SK-N-SH (cell line): Measurements from ENCODE around the gene CDIP1. TPM values are rescaled to one million over a fixed set of nuclear protein-coding genes. Genes with fewer than 3 reads are reported as not detected.

Experiments
- CTCF ChIA-PET: fragments of 300-600, 350-600 bp; formaldehyde crosslinking; extraction: SDS; loops from one replicate; lab custom pipeline; 2021; lab: Yijun Ruan, JAX
- POLR2A ChIA-PET: fragments of 350-600 bp; sonication (Branson Sonifier 250); formaldehyde crosslinking; extraction: SDS; loops from one replicate; lab custom pipeline; 2020; ENCODE audit warnings: antibody characterized with exemption, inconsistent platforms; lab: Yijun Ruan, JAX
- DNase-seq: peaks from one replicate; pipeline ENCODE4 v3.0.0; 2012
- H2AFZ ChIP-seq: fragments of 200-600 bp; sonication (generic); 2 replicates; pipeline ENCODE4 v1.8.1; 2016; ENCODE audit warnings: antibody characterized with exemption, mild to moderate bottlenecking, low read depth
- H3F3A ChIP-seq: fragments of 200-600 bp; sonication (generic); replicated peaks from 2 replicates; pipeline ENCODE3; 2016; ENCODE audit warnings: antibody characterized with exemption, mild to moderate bottlenecking; ENCODE audit not compliant: insufficient read depth
- H3K27ac ChIP-seq, 2 experiments: fragments of 200-500 bp in 1 of 2; fragments of 200-600 bp in 1 of 2; sonication (Bioruptor generic) in 1 of 2; sonication (generic), shearing (Covaris generic) in 1 of 2; 2 replicates each; pipeline versions ENCODE4 v1.5.1 to v1.6.1; 2014 to 2016; ENCODE audit warnings: low read depth in 2 of 2, inconsistent platforms in 1 of 2, low read length in 1 of 2, mild to moderate bottlenecking in 1 of 2, mixed read lengths in 1 of 2
- H3K27me3 ChIP-seq: fragments of 200-600 bp; sonication (generic), shearing (Covaris generic); 2 replicates; pipeline ENCODE4 v1.6.1; 2016; ENCODE audit warnings: mixed run types; ENCODE audit not compliant: insufficient read depth
- H3K36me3 ChIP-seq, 2 experiments: fragments of 200-500 bp in 1 of 2; fragments of 200-600 bp in 1 of 2; sonication (Bioruptor generic) in 1 of 2; sonication (generic) in 1 of 2; replicated peaks in 1 of 2; 2 replicates each; pipeline versions ENCODE3 to v1.5.1; 2014 to 2016; ENCODE audit warnings: low read length in 1 of 2, mild to moderate bottlenecking in 1 of 2; ENCODE audit not compliant: insufficient read depth in 2 of 2, control insufficient read depth in 1 of 2
- H3K4me1 ChIP-seq, 2 experiments: fragments of 200-500 bp in 1 of 2; fragments of 200-600 bp in 1 of 2; sonication (Bioruptor generic) in 1 of 2; sonication (generic), shearing (Covaris generic) in 1 of 2; 2 replicates each; pipeline versions ENCODE4 v1.5.1 to v1.6.1; 2014 to 2016; ENCODE audit warnings: low read depth in 1 of 2, low read length in 1 of 2, mixed run types in 1 of 2; ENCODE audit not compliant: insufficient read depth in 2 of 2, control insufficient read depth in 1 of 2
- H3K4me2 ChIP-seq: fragments of 200-600 bp; sonication (generic), shearing (Covaris generic); 2 replicates; pipeline ENCODE4 v1.6.1; 2017; ENCODE audit warnings: mixed run types
- H3K4me3 ChIP-seq, 2 experiments: fragments of 200-500 bp in 1 of 2; fragments of 200-600 bp in 1 of 2; sonication (Bioruptor generic) in 1 of 2; sonication (generic), shearing (Covaris generic) in 1 of 2; 2 replicates each; pipeline versions ENCODE4 v1.5.1 to v1.8.1; 2014 to 2016; ENCODE audit warnings: low read depth in 2 of 2, inconsistent platforms in 1 of 2, low read length in 1 of 2, mild to moderate bottlenecking in 1 of 2, mixed read lengths in 1 of 2, moderate library complexity in 1 of 2
- H3K79me2 ChIP-seq: fragments of 200-600 bp; sonication (generic); 2 replicates; pipeline ENCODE4 v1.8.1; 2017; ENCODE audit warnings: mild to moderate bottlenecking; ENCODE audit not compliant: insufficient read depth
- H3K9ac ChIP-seq: fragments of 200-600 bp; sonication (generic); 2 replicates; pipeline ENCODE4 v1.6.1; 2017; ENCODE audit warnings: mixed run types
- H3K9me2 ChIP-seq: fragments of 200-600 bp; sonication (generic); 2 replicates; pipeline ENCODE4 v1.6.1; 2017; ENCODE audit warnings: mixed run types
- H3K9me3 ChIP-seq: fragments of 200-600 bp; sonication (generic); 2 replicates; pipeline ENCODE4 v1.6.1; 2017; ENCODE audit warnings: mixed run types, mild to moderate bottlenecking, moderate library complexity
- H4K20me1 ChIP-seq: fragments of 200-600 bp; sonication (generic); 2 replicates; pipeline ENCODE4 v1.6.1; 2017; ENCODE audit warnings: mild to moderate bottlenecking, mixed run types; ENCODE audit not compliant: insufficient read depth
- CHD2 ChIP-seq: fragments of 150-350 bp; IDR thresholded peaks from 2 replicates; pipeline ENCODE4 v1.6.1; 2018; ENCODE audit warnings: low read length; ENCODE audit not compliant: partially characterized antibody
- ELF1 ChIP-seq: IDR thresholded peaks from 2 replicates; pipeline ENCODE4 v1.4.0; 2012
- EP300 ChIP-seq, 2 experiments: IDR thresholded peaks; 2 replicates each; pipeline versions ENCODE4 v1.4.0 to v1.6.1; 2012; ENCODE audit warnings: borderline replicate concordance in 1 of 2, low read depth in 1 of 2, low read length in 1 of 2
- FOXJ3 ChIP-seq: sonication (generic); formaldehyde crosslinking; IDR thresholded peaks from 2 replicates; pipeline ENCODE4 v1.5.1; 2020; ENCODE audit warnings: mild to moderate bottlenecking, missing genetic modification reagents
- FOXM1 ChIP-seq: IDR thresholded peaks from 2 replicates; pipeline ENCODE4 v1.4.0; 2012; ENCODE audit warnings: low read depth, mild to moderate bottlenecking
- GATA2 ChIP-seq: sonication (generic); formaldehyde crosslinking; IDR thresholded peaks from 2 replicates; pipeline ENCODE4 v1.5.0; 2020; ENCODE audit warnings: mild to moderate bottlenecking, missing genetic modification reagents
- JUND ChIP-seq: IDR thresholded peaks from 2 replicates; pipeline ENCODE4 v1.4.0; 2012
- MEF2A ChIP-seq: IDR thresholded peaks from 2 replicates; pipeline ENCODE4 v1.4.0; 2012; ENCODE audit warnings: low read depth, borderline replicate concordance
- NFIC ChIP-seq: IDR thresholded peaks from 2 replicates; pipeline ENCODE4 v1.4.0; 2012; ENCODE audit warnings: borderline replicate concordance
- RAD21 ChIP-seq: IDR thresholded peaks from 2 replicates; pipeline ENCODE4 v1.6.1; 2012; ENCODE audit warnings: mild to moderate bottlenecking, low read length
- REST ChIP-seq: IDR thresholded peaks from 2 replicates; pipeline ENCODE4 v1.6.1; 2012; ENCODE audit warnings: mild to moderate bottlenecking, low read depth, low read length, moderate library complexity
- SMC3 ChIP-seq: IDR thresholded peaks from 2 replicates; pipeline ENCODE4 v1.6.1; 2012; ENCODE audit warnings: low read depth, low read length, improper control_type of control experiment
- TCF12 ChIP-seq: IDR thresholded peaks from 2 replicates; pipeline ENCODE4 v1.4.0; 2012
- YY1 ChIP-seq: IDR thresholded peaks from 2 replicates; pipeline ENCODE4 v1.4.0; 2012; ENCODE audit warnings: low read depth, mild to moderate bottlenecking
- ZBTB33 ChIP-seq: IDR thresholded peaks from 2 replicates; pipeline ENCODE4 v1.4.0; 2012; ENCODE audit warnings: low read depth, borderline replicate concordance
- WGBS: methylation state at CpG from one replicate; pipeline ENCODE4 v1.1.6; 2017; ENCODE audit warnings: low lambda C conversion rate; 5-methylcytosine and 5-hydroxymethylcytosine counted together
- polyA plus RNA-seq, 3 experiments: library from polyadenylated mRNA; depleted of rRNA; stranded (reverse); fragments of >200 nt; gene quantifications; 2 replicates each; pipeline ENCODE4 v1.2.3, GENCODE V29; 2012
- TF ChIP-seq, protein P1 (sequence below): IDR thresholded peaks from 2 replicates; pipeline ENCODE4; 2012

Gene CDIP1
- polyA plus RNA-seq, 1 of the 3 experiments (the other 2 are of a cell fraction): 30.2 TPM

- TF ChIP-seq CHD2: no peak
- no peak for TF ChIP-seq FOXM1
- no peak for TF ChIP-seq ZBTB33
- no peak for TF ChIP-seq RAD21
- no peak for TF ChIP-seq FOXJ3
- TF ChIP-seq NFIC: no peak
- no peak for TF ChIP-seq ELF1
- TF ChIP-seq JUND: no peak
- TF ChIP-seq REST: no peak
- no peak for TF ChIP-seq SMC3
- TF ChIP-seq, protein P1, sequence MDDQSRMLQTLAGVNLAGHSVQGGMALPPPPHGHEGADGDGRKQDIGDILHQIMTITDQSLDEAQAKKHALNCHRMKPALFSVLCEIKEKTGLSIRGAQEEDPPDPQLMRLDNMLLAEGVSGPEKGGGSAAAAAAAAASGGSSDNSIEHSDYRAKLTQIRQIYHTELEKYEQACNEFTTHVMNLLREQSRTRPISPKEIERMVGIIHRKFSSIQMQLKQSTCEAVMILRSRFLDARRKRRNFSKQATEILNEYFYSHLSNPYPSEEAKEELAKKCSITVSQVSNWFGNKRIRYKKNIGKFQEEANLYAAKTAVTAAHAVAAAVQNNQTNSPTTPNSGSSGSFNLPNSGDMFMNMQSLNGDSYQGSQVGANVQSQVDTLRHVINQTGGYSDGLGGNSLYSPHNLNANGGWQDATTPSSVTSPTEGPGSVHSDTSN: no peak
- TF ChIP-seq GATA2 (CRISPR knock-in tag): no peak
- no peak for TF ChIP-seq EP300 (IDR thresholded peaks at IDR 0.05; ENCODE audit: borderline replicate concordance in 1 of 2, low read depth in 1 of 2, low read length in 1 of 2)
- TF ChIP-seq TCF12: no peak
- TF ChIP-seq MEF2A: no peak
- TF ChIP-seq YY1: no peak
- no peak overlapping the region for H2AFZ ChIP-seq
- no peak overlapping the region for H3K27ac ChIP-seq
- H3K27me3 ChIP-seq: no peaks in the 10 kb centered on the region
- no peak overlapping the region for H3K4me3 ChIP-seq
- DNase-seq: no peak
- H3K4me2 ChIP-seq: no peak overlapping the region
- H4K20me1 ChIP-seq: peaks cover 9% of the 10 kb centered on the region; the same call in 1 of the 2 replicates
- peaks cover 4% of the 10 kb centered on the region for H3F3A ChIP-seq
- WGBS: 96% methylated on average over 5 of the region's 19 CpGs
- H3K79me2 ChIP-seq: peaks cover 9% of the 10 kb centered on the region; the same call in 1 of the 2 replicates
- POLR2A ChIA-PET: no interaction called here
- H3K4me1 ChIP-seq: no peaks in the 10 kb centered on the region; a peak in 1 of 4 replicates
- no peaks in the 10 kb centered on the region for H3K9me3 ChIP-seq
- peaks cover 8 to 49% of the 10 kb centered on the region in 2 experiments for H3K36me3 ChIP-seq
- CTCF ChIA-PET: interaction anchor here (1.3 to 11.4 kb wide), 2 partner anchors 34 to 72 kb away, joined by 3 to 182 read pairs; no protein-coding TSS in a partner anchor
- no peaks in the 10 kb centered on the region for H3K9me2 ChIP-seq
- H3K9ac ChIP-seq: no peak overlapping the region
These were observed 25.3 kb downstream of the CDIP1 start for GRCh38 chr16:4513086-4513860.
